DND-41 (cell line): ENCODE measurements around the gene NFKB1.

ENCODE experiments used
- CTCF ChIP-seq: IDR thresholded peaks from 2 replicates; pipeline ENCODE4 v1.5.1; 2012; ENCODE audit warnings: borderline replicate concordance, low read length, moderate library complexity, mild to moderate bottlenecking; ENCODE audit not compliant: poor library complexity, severe bottlenecking; ENCODE audit errors: extremely low read depth
- EZH2 ChIP-seq: IDR thresholded peaks from 3 replicates; pipeline ENCODE4 v1.6.1; 2012; ENCODE audit warnings: borderline replicate concordance, low read depth, mild to moderate bottlenecking, moderate library complexity, low read length, inconsistent platforms; ENCODE audit not compliant: severe bottlenecking

- TF ChIP-seq CTCF (no peak), EZH2 (no peak)
These were observed 141.6 kb downstream of the NFKB1 start for GRCh38 chr4:102642631-102643298.
